CD14-positive monocyte (primary cell): ENCODE measurements around the gene ALAS1. TPM values are rescaled to one million over a fixed set of nuclear protein-coding genes. Genes with fewer than 3 reads are reported as not detected.

Experiments used
- DNase-seq, 3 donors: peaks; one replicate each; pipeline ENCODE4 v3.0.0-alpha.2; 2011 to 2022
- H2AFZ ChIP-seq: 2 replicates; pipeline ENCODE4 v1.6.0; 2012; ENCODE audit warnings: mild to moderate bottlenecking, low read depth, low read length, inconsistent platforms; ENCODE audit not compliant: insufficient read depth, poor library complexity, severe bottlenecking
- H3K27ac ChIP-seq, 2 donors: 1 replicate in 1 of 2; 2 replicates in 1 of 2; pipeline ENCODE4 v1.5.1; 2012 to 2013; ENCODE audit warnings: low read length in 2 of 2, control low read depth in 1 of 2, inconsistent platforms in 1 of 2, low read depth in 1 of 2, mild to moderate bottlenecking in 1 of 2
- H3K27me3 ChIP-seq, 2 donors: one replicate each; pipeline versions ENCODE4 v1.6.0 to v1.6.1; 2011 to 2013; ENCODE audit warnings: low read length in 2 of 2; ENCODE audit not compliant: control insufficient read depth in 2 of 2, insufficient read depth in 2 of 2
- H3K36me3 ChIP-seq, 2 donors: replicated peaks in 1 of 2; 1 replicate in 1 of 2; 2 replicates in 1 of 2; pipeline versions ENCODE4 v1.5.1 to v1.6.1; 2012 to 2013; ENCODE audit warnings: low read length in 2 of 2, control low read depth in 1 of 2, inconsistent platforms in 1 of 2, mild to moderate bottlenecking in 1 of 2; ENCODE audit not compliant: insufficient read depth in 2 of 2, control insufficient read depth in 1 of 2
- H3K4me1 ChIP-seq, 2 donors: 1 replicate in 1 of 2; 2 replicates in 1 of 2; pipeline versions ENCODE4 v1.5.1 to v1.6.1; 2012 to 2013; ENCODE audit warnings: low read length in 2 of 2, control low read depth in 1 of 2, inconsistent platforms in 1 of 2, mild to moderate bottlenecking in 1 of 2, moderate library complexity in 1 of 2; ENCODE audit not compliant: insufficient read depth in 2 of 2, control insufficient read depth in 1 of 2
- H3K4me2 ChIP-seq: replicated peaks from 2 replicates; pipeline ENCODE3; 2012; ENCODE audit warnings: low read length, moderate library complexity, mild to moderate bottlenecking; ENCODE audit not compliant: poor library complexity, severe bottlenecking; ENCODE audit errors: extremely low read depth
- H3K4me3 ChIP-seq, 3 experiments: fragments of 200-600 bp in 1 of 3; sonication (generic) in 1 of 3; replicated peaks in 1 of 3; 1 replicate in 2 of 3; 2 replicates in 1 of 3; pipeline ENCODE4 v1.5.1; 2011 to 2013; ENCODE audit warnings: low read length in 3 of 3, mild to moderate bottlenecking in 3 of 3, control low read depth in 2 of 3, low read depth in 2 of 3, inconsistent platforms in 1 of 3, moderate library complexity in 1 of 3
- H3K79me2 ChIP-seq: 2 replicates; pipeline ENCODE4 v1.6.0; 2012; ENCODE audit warnings: mild to moderate bottlenecking, control low read depth, inconsistent platforms, low read length, moderate library complexity; ENCODE audit not compliant: insufficient read depth
- H3K9ac ChIP-seq: 2 replicates; pipeline ENCODE4 v1.6.0; 2017; ENCODE audit warnings: low read length, mild to moderate bottlenecking; ENCODE audit not compliant: insufficient read depth, poor library complexity, severe bottlenecking
- H3K9me3 ChIP-seq, 2 donors: replicated peaks in 1 of 2; 1 replicate in 1 of 2; 2 replicates in 1 of 2; pipeline versions ENCODE4 v1.5.1 to v1.6.1; 2012 to 2013; ENCODE audit warnings: low read length in 2 of 2, control low read depth in 1 of 2; ENCODE audit not compliant: control insufficient read depth in 1 of 2, insufficient read depth in 1 of 2
- H4K20me1 ChIP-seq: 2 replicates; pipeline ENCODE4 v1.6.0; 2012; ENCODE audit warnings: mild to moderate bottlenecking, low read length, control low read depth, moderate library complexity; ENCODE audit not compliant: insufficient read depth
- H3K27ac Mint-ChIP-seq, 7 donors: one replicate each; pipeline ENCODE4 v1.8.0; 2020; ENCODE audit warnings: mild to moderate bottlenecking in 7 of 7, mixed read lengths in 7 of 7, moderate library complexity in 6 of 7, inconsistent platforms in 2 of 7
- H3K27me3 Mint-ChIP-seq, 3 donors: one replicate each; pipeline ENCODE4 v1.8.0; 2021 to 2022; ENCODE audit warnings: low read depth in 3 of 3, mild to moderate bottlenecking in 3 of 3, mixed read lengths in 3 of 3, moderate library complexity in 3 of 3, inconsistent platforms in 1 of 3
- H3K36me3 Mint-ChIP-seq, 2 donors: one replicate each; pipeline ENCODE4 v1.8.0; 2020; ENCODE audit warnings: mixed read lengths in 2 of 2, inconsistent platforms in 1 of 2, mild to moderate bottlenecking in 1 of 2
- H3K4me1 Mint-ChIP-seq: one replicate; pipeline ENCODE4 v1.8.0; 2020; ENCODE audit warnings: mild to moderate bottlenecking, mixed read lengths
- H3K4me3 Mint-ChIP-seq, 2 donors: one replicate each; pipeline ENCODE4 v1.8.0; 2020; ENCODE audit warnings: mild to moderate bottlenecking in 2 of 2, mixed read lengths in 2 of 2, moderate library complexity in 1 of 2
- H3K9me3 Mint-ChIP-seq, 7 donors: one replicate each; pipeline ENCODE4 v1.8.0; 2020 to 2022; ENCODE audit warnings: mixed read lengths in 7 of 7, mild to moderate bottlenecking in 6 of 7, moderate library complexity in 6 of 7, inconsistent platforms in 2 of 7
- CTCF ChIP-seq: fragments of 200-600 bp; IDR thresholded peaks from one replicate; pipeline ENCODE4 v1.8.0; 2022; ENCODE audit warnings: antibody characterized with exemption, mild to moderate bottlenecking
- WGBS: methylation state at CpG from one replicate; pipeline ENCODE4 v1.1.5; 2013; ENCODE audit warnings: missing lambda C conversion rate; ENCODE audit not compliant: insufficient coverage; 5-methylcytosine and 5-hydroxymethylcytosine counted together
- intact Hi-C, 2 donors: fragments of 100-400 bp; cut with micrococcal nuclease; formaldehyde crosslinking; loops; one replicate each; pipeline versions ENCODE4 v1.15.0 to v1.15.1; 2023
- polyA plus RNA-seq, 3 donors: library from polyadenylated mRNA; depleted of rRNA in 1 of 3; unstranded in 2 of 3; stranded (reverse) in 1 of 3; fragments of 300-500 nt in 2 of 3; fragments of >200 nt in 1 of 3; fragmentation: Illumina TruSeq in 2 of 3; gene quantifications; 1 replicate in 2 of 3; 2 replicates in 1 of 3; pipeline ENCODE4 v1.2.3, GENCODE V29; 2012 to 2021

Gene ALAS1
- polyA plus RNA-seq, 3 donors: 20.9 to 84.7 (median 38.7) TPM

- H3K36me3 ChIP-seq: peaks cover 24 to 34% of the 10 kb centered on the region in 2 donors
- WGBS: 48% methylated on average over 5 of the region's 12 CpGs
Measured at GRCh38 chr3:52218454-52218853, 20.5 kb downstream of the ALAS1 start.

GRCh38 chr3:52218937-52219650, 21.1 kb downstream of the ALAS1 start:
- WGBS: 77% methylated on average over 3 of the region's 6 CpGs
- H3K27ac Mint-ChIP-seq: no peak overlapping the region
- Histone ChIP-seq H3K9me3 (no peaks in the 10 kb centered on the region), H3K27ac (no peak overlapping the region), H3K36me3 (peaks cover 18 to 28% of the 10 kb centered on the region in 2 donors), H3K9ac (no peak overlapping the region), H3K4me1 (peaks cover 27 to 33% of the 10 kb centered on the region in 2 donors), H3K4me3 (no peak overlapping the region), H4K20me1 (peaks cover 3% of the 10 kb centered on the region), H3K27me3 (no peaks in the 10 kb centered on the region), H3K79me2 (no peaks in the 10 kb centered on the region), H2AFZ (no peak overlapping the region), H3K4me2 (no peak overlapping the region)
- H3K4me1 Mint-ChIP-seq: peaks cover 37% of the 10 kb centered on the region
- peaks cover 48 to 49% of the 10 kb centered on the region in 2 donors for H3K36me3 Mint-ChIP-seq
- H3K9me3 Mint-ChIP-seq: no peaks in the 10 kb centered on the region
- no peak for TF ChIP-seq CTCF
- DNase-seq: no peak
- intact Hi-C loops: loop anchor here in 1 of 2 donors (5.0 kb wide), 1 partner anchor 52 kb away; no protein-coding TSS in a partner anchor
- H3K4me3 Mint-ChIP-seq: no peak overlapping the region
- H3K27me3 Mint-ChIP-seq: peaks cover 0 to 3% (median 0%) of the 10 kb centered on the region in 3 donors

More at GRCh38 chr3:52218454-52218853, 20.5 kb downstream of the ALAS1 start:
- Histone ChIP-seq H3K27me3 (no peaks in the 10 kb centered on the region), H3K9ac (no peak overlapping the region), H3K9me3 (no peaks in the 10 kb centered on the region), H3K79me2 (no peaks in the 10 kb centered on the region), H3K27ac (no peak overlapping the region), H3K4me3 (no peak overlapping the region), H4K20me1 (peaks cover 3% of the 10 kb centered on the region), H2AFZ (no peak overlapping the region), H3K4me2 (no peak overlapping the region), H3K4me1 (peaks cover 27 to 33% of the 10 kb centered on the region in 2 donors)
- no peak for TF ChIP-seq CTCF
- no peak for DNase-seq
- peaks cover 0 to 3% (median 0%) of the 10 kb centered on the region in 3 donors for H3K27me3 Mint-ChIP-seq
- H3K27ac Mint-ChIP-seq: no peak overlapping the region
- no peaks in the 10 kb centered on the region for H3K9me3 Mint-ChIP-seq
- H3K4me1 Mint-ChIP-seq: peaks cover 39% of the 10 kb centered on the region
- peaks cover 48 to 50% of the 10 kb centered on the region in 2 donors for H3K36me3 Mint-ChIP-seq
- H3K4me3 Mint-ChIP-seq: no peak overlapping the region
- intact Hi-C loops: loop anchor here in 1 of 2 donors (5.0 kb wide), 1 partner anchor 51 kb away; no protein-coding TSS in a partner anchor
